Kidney glomerular epithelial cell (primary cell): ENCODE results near the gene COX7A1.
"Not testable (repeated sequence)": the region's sequence is repeated elsewhere in the genome, so short reads cannot be mapped to it uniquely, and the experiment has no call there.

ENCODE experiments used
- DNase-seq: peaks from one replicate; lab custom pipeline; 2025; lab: John Stamatoyannopoulos, UW

COX7A1 gene

GRCh38 chr19:36152352-36153091, at the start of gene COX7A1:
Gene COX7A1, minus strand, starts transcription at chr19:36152447. Its CDS starts 40 bp downstream, at chr19:36152407.
- no peak for DNase-seq

DNA sequence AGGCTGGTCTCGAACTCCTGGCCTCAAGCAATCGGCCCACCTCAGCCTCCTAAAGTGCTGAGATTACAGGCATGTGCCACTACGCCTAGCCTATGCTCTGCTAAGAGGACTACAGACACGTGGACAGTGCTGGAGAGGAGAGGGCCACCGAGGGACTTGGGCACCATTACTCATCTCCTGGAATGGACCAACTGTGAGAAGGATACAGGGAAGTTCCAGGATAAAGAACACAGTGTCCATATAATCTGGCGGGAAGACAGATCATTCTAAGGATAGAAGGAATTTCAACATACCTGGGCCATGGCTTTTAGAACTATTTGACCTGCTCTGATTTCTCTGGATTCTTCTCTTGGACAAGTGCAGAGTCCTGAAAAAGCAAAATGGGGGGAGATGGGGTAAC, 49.4 kb upstream of the COX7A1 start:
- no peak for DNase-seq

DNA sequence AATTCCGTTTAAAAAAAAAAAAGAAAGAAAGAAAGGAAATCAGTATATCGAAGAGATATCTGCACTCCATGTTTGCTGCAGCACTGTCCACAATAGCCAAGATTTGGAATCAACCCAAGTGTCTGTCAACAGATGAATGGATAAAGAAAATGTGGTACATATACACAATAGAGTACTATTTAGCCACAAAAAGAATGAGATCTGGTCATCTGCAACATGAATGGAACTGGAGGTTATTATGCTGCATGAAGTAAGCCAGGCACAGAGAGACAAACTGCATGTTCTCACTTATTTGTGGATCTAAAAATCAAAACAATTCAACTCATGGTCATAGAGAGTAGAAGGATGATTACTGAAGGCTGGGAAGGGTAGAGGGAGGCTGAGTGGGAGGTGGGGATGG, 45.9 kb upstream of the COX7A1 start:
- no peak for DNase-seq

DNA sequence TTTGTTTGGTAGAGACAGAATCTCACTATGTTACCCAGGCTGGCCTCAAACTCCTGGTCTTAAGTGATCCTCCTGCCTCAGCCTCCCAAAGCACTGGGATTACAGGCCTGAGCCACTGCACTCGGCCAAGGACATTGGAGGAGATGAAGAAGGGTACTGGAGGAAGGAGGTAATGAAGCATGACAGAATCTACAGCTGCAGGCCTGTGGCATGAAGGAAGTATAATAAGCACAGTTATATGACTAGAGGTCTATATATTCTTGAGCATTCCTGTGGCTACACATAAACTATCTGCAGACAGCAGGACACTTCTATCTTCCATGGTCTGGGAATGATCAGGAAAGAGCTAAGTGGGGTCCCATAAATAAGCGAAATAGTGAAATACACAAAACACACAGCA, 44.0 kb upstream of the COX7A1 start:
- peak; percentile 14 for DNase-seq

DNA sequence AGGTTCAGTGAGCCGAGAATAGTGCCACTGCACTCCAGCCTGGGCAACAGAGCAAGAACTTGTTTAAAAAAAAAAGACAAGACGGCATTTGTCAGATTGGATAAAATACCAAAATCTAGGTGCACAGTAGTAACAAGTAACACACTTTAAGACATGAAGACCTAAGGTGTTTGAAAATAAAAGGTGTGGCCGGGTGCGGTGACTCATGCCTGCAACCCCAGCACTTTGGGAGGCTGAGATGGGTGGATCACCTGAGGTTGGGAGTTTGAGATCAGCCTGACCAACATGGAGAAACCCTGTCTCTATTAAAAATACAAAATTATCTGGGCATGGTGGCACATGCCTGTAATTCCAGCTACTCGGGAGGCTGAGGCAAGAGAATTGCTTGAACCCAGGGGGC, 34.5 kb upstream of the COX7A1 start:
- not testable (repeated sequence) for DNase-seq

DNA sequence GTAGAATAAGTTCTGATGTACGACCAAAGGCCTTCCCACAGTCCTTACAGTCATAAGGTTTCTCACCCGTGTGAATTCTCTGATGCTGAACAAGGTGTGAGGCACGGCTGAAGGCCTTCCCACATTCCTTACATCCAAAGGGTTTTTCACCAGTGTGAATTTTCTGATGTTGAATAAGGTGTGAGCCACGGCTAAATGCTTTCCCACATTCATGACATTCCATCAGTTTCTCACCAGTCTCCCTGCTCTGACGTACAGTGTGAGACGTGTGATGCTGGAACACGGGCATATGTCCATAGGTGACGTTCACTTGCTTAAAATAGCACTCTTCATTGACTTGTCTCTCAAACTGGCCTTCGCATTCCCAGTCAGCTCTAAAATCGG, 31.0 kb upstream of the COX7A1 start:
- DNase-seq = no peak

DNA sequence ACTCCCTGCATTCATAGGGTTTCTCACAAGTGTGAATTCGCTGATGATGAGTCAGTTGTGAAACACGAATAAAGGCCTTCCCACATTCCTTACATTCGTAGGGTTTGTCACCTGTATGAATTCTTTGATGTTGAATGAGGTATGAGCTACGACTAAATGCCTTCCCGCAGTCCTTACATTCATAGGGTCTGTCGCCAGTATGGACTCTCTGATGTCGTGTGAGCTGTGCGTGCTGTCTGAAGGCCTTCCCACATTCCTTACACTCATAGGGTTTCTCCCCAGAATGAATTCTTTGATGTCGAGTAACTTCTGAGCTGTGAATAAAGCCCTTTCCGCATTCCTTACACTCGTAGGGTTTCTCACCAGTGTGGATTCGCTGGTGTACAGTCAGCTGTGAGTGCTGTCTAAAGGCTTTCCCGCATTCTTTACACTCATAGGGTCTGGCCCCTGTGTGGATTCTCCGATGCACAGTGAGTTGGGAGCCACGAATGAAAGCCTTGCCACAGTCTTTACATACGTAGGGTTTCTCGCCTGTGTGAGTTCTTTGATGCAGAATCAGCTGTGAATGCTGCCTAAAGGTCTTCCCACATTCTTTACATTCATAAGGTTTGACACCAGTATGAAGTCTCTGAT, 30.5 kb upstream of the COX7A1 start:
- DNase-seq = peak; percentile 2

DNA sequence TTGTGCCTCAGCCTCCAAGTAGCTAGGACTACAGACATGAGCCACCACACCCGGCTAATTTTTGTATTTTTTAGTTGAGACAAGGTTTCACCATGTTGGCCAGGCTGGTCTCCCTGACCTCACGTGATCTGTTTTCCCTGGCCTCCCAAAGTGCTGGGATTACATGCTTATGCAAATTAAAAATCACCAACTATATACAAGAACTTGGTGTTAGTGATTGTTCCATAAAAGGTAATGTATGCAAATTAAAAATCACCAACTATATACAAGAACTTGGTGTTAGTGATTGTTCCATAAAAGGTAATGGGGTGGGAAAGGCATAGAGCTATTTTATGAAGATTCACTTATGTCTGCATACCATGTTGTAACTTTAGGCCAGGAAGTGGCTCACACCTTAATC, 26.8 kb upstream of the COX7A1 start:
- DNase-seq = not testable (repeated sequence)

DNA sequence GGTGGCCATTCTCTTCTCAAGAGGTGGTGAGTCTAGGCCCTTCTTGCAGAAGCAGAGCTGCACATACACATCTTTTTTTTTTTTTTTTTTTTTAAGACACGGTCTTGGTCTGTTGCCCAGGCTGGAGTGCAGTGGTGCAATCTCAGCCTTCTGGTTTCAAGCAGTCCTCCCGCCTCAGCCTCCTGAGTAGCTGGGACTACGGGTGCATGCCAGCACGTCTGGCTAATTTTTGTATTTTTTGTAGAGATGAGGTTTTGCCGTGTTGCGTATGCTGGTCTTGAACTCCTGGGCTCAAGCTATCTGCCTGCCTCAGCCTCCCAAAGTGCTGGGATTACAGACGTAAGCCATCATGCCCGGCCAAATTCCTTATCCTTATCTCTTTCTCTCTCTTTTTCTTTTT, 21.6 kb upstream of the COX7A1 start:
- not testable (repeated sequence) for DNase-seq

DNA sequence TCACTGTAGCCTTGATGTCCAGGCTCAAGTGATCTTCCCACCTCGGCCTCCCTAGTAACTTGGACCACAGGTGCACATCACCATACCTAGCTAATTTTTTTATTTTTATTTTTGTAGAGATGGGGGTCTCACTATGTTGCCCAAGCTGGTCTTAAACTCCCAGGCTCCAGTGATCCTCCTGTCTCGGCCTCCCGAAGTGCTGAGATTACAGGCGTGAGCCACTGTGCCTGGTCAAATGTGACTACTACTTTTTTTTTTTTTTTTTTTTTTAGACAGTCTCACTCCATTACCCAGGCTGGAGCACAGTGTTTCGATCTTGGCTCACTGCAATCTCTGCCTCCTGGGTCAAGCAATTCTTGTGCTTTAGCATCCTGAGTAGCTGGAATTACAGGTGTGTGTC, 20.6 kb upstream of the COX7A1 start:
- no peak for DNase-seq

- DNase-seq = peak; percentile 25
Measured at GRCh38 chr19:36169084-36169760, 17.0 kb upstream of the COX7A1 start.

GRCh38 chr19:36163813-36164212, 11.6 kb upstream of the COX7A1 start:
- no peak for DNase-seq

GRCh38 chr19:36160821-36161596, 8.8 kb upstream of the COX7A1 start:
- DNase-seq = no peak

GRCh38 chr19:36153126-36153525, 879 bp upstream of the COX7A1 start:
- no peak for DNase-seq

DNA sequence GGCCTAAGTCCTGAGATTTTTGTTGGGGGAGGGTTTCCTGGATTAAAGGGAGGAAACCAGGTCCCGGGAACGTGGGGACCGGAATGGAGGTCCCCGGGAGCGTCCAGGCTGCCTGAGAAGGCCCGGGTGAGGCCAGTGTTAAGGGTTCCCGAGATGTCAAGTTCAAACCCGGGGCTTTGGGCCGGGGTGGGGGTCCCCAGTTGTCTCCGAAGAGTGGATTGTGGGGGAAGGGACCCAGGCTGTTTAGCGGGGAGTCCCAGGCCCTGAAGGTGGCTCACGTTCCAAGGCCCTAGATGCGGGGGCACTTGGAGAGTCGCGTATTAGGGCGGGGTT, 262 bp downstream of the COX7A1 start:
- no peak for DNase-seq

- no peak for DNase-seq
Measured at GRCh38 chr19:36151144-36152018, 866 bp downstream of the COX7A1 start.

- DNase-seq = no peak
Measured at GRCh38 chr19:36150586-36150985, 1.7 kb downstream of the COX7A1 start.

- no peak for DNase-seq
Measured at GRCh38 chr19:36149673-36150406, 2.4 kb downstream of the COX7A1 start.

GRCh38 chr19:36144624-36145023, 7.6 kb downstream of the COX7A1 start:
- DNase-seq = no peak

DNA sequence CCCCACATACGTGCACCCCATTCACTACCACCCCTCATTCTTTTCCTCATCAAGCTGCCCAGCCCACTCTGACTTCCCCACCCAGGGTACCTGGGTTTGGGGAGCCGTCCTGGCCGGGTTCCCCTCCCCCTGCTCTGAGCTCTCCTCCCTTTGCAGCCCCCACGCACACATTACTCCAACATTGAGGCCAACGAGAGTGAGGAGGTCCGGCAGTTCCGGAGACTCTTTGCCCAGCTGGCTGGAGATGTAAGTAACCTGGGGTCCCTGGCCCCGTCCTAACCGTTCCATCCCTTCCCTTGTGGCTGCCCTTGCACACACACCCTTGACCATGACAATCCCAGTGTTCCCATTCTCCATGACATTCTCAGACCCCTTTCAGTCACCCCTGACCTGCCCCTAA, 9.8 kb downstream of the COX7A1 start:
- no peak for DNase-seq

DNA sequence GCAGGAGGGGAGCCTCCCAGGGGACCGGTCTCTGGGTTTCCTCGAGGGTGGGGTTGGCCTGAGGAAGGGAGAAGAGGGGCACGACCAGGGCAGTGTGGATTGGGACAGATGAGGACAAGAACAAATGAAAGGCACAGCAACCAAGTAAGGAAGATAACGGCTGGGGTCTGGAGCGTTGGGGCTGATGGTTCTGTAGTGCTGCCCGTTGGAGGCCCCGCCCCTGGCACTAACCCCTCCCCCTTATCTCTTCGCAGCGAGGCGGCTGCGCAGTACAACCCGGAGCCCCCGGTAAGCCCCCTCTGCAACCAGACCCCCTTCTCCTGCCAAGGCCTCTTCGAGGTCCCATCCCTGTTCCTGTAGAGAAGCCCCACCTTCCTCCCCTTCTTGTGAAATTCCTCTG, 10.2 kb downstream of the COX7A1 start:
- DNase-seq = no peak
